Umbilical cord (tissue), 2 donors: ENCODE results near the gene EMC10. TPM values are rescaled to one million over a fixed set of nuclear protein-coding genes. Genes with fewer than 3 reads are reported as not detected.
"Not testable (repeated sequence)": the region's sequence is repeated elsewhere in the genome, so short reads cannot be mapped to it uniquely, and the experiment has no call there.

Source experiments
- DNase-seq: peaks from one replicate; pipeline ENCODE4 v3.0.0-alpha.2; 2015; ENCODE audit warnings: low spot score
- total RNA-seq: library from RNA; depleted of rRNA; stranded (reverse); fragments of >200 nt; gene quantifications from one replicate; pipeline ENCODE4 v1.2.3, GENCODE V29; 2014; ENCODE audit warnings: low replicate concordance; ENCODE audit not compliant: insufficient read depth

EMC10 gene
- total RNA-seq: 37.1 TPM

DNA sequence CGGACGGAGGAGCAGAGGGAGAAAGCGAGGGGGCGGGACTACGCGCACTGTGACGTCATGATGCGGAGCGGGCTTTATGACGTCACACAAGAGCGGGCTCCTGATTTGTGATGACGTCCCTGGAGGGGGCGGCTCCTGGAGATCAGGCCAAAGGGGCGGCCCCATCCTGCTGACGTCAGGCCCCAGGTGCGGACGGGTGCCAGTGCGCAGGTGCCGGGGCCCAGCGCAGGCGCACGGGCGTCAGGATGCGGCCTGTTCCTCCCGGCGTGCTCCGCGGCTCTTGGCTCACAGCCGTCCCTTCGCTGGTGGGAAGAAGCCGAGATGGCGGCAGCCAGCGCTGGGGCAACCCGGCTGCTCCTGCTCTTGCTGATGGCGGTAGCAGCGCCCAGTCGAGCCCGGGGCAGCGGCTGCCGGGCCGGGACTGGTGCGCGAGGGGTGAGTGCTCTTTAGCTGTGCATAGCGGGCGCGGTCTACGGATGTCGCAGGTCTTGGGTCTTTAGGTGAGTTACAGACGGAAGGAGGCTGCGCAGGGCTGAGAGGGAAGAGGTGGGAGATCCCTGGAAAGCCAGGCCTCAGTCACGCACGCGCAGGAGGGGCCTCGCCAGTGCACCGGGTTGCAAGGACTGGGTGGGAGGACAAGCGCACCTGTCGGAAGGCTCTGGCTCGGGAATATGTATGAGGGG lies at the start of gene EMC10, which contains the start of gene GARIN5A:
Gene EMC10, plus strand, starts transcription at position 284 of the 683 bp plus-strand sequence. Its CDS starts 38 bp downstream, at position 322.
Gene GARIN5A, minus strand, starts transcription at position 625 of the 683 bp plus-strand sequence. Its CDS starts 460 bp downstream, at position 165.
- peak; percentile 92 for DNase-seq

DNA sequence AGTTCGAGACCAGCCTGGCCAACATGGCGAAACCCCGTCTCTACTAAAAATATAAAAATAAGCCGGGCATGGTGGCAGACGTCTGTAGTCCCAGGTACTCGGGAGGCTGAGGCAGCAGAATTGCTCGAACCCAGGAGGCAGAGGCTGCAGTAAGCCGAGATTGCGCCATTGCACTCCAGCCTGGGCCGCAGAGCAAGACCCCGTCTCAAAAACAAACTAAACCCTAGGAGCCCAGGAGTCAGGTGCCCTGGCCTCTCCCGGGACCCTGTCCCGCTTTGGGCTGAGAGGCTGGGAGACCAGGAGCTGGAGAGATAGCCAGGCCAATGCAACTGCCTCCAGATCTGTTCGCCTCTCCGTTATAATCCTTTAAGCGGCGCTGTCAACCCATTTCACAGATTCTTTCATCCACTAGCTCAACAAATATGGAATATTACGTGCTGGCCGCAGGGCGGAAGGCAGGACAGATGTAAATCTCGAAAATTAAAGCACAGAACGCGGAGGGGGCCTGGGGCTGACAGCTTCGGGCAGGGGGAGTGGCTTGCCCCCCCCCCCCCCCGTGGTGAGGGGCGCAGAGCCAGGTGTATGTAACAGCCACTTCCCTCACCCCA lies 48.9 kb upstream of the EMC10 start:
- no peak for DNase-seq

DNA sequence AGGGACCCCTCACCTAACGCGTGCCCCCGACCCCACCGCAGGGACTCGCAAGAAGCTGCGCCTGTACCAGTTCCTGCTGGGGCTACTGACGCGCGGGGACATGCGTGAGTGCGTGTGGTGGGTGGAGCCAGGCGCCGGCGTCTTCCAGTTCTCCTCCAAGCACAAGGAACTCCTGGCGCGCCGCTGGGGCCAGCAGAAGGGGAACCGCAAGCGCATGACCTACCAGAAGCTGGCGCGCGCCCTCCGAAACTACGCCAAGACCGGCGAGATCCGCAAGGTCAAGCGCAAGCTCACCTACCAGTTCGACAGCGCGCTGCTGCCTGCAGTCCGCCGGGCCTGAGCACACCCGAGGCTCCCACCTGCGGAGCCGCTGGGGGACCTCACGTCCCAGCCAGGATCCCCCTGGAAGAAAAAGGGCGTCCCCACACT lies 48.3 kb upstream of the EMC10 start:
- DNase-seq: peak; percentile 90

DNA sequence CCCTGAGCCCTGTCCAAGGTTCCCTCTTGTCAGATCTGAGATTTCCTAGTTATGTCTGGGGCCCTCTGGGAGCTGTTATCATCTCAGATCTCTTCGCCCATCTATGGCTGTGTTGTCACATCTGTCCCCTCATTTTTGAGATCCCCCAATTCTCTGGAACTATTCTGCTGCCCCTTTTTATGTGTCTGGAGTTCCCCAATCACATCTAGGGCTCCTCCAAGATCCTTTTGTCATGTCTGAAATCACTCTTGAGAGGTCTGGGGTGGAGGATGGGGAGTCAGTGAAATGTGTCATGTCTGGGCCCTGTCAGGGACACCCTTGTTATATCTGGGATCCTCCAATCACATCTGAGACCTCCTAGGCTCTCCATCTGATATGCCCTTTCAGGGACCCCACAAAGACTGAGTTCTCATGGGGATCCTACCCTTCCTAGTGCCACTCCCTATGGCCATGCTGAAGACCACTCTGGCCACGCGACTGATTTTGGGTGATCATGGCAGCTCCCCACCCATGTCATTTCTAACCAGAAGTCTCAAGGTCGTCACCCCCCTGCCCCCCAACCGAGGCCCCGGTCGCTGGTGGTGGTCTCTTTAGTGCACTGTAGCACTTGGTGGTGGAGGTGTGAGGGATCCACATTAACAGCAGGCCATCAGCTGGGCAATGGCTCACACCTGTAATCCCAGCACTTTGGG lies 47.4 kb upstream of the EMC10 start:
- DNase-seq: no peak

DNA sequence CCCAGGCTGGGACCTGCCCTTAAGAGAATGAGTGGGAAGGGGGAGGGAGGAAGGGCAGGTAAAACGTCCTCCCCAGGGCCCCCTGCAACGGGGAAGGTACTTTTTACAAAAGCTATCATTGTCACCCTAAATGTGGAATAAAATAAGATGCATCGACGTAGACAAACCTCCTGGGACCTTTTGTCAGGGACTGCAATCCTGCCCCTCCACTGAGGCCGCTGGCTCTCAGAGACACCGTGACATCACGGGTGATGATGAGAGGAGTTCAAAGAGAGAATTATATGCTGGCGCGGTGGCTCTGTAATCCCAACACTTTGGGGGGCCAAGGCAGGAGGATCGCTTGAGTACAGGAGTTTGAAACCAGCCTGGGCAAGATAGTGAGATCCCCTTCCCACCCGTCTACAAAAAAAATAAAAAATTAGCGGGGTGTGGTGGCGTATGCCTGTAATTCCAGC lies 45.4 kb upstream of the EMC10 start:
- no peak for DNase-seq

DNA sequence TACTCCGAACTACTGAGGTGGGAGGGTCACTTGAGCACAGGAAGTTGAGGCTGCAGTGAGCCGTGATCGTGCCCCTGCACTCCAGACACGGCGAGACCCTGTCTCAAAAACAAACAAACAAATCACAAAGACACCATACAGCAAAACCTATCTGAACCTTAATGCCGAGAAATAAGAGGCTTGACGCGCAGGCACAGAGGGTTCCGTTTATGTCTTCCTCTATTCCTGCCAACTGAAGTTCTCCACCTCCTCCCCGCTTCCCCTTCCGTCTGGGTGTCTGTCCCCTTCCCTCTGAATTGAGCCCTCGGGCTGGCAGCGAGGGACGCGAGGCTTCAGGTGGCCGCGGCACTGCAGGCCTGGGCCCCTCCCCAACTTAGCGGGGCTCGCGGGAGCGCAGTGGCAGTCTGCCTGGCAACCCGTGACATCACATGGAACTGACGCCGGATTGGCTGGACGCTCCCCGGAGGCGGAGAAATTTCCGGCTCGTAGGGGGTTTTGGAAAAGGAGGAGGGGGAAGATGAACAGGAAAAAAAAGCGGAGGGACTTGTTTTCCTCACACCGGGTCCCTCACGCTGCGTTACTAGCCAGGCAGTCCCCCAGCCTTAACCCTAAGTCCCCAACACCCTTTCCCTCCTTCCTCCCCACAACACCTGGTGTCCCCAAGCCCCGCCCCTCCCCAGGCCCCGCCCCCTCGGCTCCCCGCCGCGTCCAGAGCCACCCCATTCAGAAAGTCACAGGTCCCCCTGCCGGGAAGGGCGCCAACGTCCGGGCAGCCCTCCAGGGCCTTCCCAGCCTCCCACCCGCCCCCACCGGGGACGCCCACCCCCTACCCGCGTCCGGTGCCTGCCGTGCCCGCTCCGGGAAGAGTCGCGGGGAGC lies 44.7 kb upstream of the EMC10 start:
- peak; percentile 86 for DNase-seq

DNA sequence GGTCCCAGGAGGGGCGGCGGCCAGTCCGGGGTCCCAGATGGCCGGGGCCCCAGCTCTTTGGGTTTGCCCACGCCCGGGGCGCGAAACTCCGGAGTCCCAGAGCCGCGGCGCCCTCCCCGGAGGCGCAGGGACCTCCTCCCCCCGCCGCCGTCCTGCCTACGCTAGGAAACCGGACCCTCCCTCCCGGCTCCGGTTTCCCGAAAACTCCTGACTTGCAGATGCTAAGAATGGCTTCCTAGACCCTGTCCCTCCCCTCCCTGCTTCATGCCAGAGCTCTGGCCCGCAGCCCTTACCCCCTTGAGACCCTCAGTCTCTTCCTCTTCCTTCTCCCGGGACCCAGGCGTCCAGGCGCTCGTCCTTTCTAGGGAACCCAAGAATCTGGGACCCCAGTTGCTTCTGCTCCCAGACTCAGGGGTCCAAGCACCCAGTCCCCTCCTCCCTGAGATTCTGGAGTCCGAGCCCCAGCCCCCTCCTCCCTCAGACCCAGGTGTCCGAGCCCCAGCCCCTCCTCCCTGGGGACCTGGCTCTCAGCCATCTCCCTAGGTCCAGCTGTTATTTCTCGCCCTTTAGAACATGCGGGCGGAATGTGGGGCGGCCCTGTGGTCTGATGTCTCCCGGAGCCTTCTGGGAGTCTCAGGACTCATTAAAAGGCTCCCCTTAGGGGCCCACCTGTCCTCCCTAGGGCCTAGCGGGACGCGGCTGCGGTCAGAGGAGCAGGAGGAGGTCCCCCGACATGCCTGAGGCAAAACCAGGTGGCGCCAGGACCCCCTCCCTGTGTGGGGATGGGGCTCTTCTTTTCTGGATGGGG lies 43.9 kb upstream of the EMC10 start, which contains the start of gene MYBPC2:
Gene MYBPC2, plus strand, starts transcription at position 672 of the 808 bp plus-strand sequence. Its CDS starts 62 bp downstream, at position 734.
- peak; percentile 17 for DNase-seq

DNA sequence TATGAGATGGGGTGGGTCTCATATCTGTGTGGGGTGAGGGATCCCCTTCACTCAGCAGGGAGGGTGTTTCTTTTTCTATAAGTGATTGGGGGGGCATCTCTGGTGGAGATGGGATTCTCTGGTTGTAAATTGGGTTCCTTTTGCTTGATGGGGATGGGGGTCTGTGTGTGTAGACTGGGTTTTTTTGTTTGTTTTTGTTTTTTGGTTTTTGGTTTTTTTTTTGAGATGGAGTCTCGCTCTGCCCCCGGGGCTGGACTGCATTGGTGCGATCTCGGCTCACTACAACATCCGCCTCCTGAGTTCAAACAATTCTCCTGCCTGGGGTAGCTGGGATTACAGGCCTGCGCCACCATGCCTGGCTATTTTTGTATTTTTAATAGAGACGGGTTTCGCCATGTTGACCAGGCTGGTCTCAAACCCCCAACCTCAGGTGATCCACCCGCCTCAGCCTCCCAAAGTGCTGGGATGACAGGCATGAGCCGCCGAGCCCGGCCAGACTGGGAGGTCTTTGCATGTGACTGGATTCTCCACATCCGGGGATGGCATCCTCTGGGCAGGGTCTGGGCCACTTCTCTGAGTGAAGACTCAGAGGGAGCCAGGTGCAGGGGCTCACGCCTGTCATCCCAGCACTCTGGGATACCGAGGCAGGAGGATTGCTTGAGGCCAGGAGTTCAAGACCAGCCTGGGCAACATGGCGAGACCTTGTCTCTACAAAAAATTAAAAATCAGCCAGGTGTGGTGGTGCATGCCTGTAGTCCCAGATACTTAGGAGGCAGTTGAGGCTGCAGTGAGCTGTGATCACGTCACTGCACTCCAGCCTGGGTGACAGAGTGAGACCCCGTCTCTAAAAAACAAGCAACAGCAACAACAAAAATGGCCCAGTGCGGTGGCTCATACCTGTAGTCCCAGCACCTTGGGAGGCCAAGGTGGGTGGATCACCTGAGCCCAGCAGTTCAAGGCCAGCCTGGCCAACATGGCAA lies 42.8 kb upstream of the EMC10 start:
- DNase-seq: no peak

DNA sequence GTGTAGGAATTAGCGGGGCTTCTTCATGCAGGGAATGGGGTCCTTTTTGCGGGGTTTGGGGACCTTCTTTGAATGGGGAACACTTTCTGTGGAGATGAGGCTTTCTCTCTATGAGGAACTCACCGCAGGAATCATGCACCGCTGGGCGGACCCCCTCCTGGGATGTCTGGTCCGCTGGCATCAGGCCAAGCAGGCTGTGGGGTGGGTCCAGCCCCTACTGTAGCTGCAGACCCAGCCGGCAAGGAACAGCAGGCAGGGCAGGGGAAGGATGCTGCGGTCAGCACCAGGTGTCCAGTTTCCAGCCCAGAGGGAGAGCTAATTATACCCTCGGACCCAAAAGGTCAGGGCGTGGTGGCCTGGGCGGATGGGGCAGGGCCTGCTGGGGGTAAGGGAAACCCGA lies 41.8 kb upstream of the EMC10 start:
- no peak for DNase-seq

DNA sequence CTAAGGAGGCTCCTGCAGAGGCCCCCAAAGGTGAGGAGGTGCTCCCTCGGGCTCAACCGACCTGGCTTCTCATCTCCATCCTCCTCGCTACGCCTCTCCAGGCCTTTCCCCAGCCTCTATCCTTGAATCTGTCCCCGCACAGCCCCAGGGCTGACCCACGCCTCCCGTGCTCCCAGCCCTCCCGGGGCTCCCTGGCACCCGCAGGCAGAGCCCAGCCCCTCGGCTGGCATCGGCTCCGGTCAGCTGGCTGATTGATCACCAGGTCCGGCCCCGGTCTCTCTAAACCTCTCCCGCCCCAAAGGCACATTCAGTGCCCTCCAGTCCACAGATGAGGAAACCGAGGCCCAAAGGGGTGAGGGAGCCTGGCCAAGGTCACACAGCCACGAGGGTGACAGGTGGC lies 41.1 kb upstream of the EMC10 start:
- no peak for DNase-seq

DNA sequence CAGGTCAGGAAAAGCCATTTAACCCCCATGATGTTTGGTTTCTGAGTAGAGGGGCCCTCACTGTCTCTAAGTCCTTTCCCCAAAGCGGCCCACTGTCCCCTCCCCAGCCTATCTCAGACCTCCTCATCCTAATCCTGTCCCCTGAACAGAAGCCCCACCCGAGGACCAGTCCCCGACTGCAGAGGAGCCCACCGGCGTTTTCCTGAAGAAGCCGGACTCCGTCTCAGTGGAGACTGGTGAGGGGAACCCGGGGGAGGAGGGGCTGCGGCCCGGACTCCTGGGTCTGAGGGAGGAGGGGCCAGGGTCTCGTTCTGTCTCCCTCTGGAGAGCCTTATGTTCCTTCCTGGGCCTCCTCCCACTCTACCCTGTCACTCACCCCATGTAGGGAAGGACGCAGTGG lies 40.7 kb upstream of the EMC10 start:
- DNase-seq: no peak

DNA sequence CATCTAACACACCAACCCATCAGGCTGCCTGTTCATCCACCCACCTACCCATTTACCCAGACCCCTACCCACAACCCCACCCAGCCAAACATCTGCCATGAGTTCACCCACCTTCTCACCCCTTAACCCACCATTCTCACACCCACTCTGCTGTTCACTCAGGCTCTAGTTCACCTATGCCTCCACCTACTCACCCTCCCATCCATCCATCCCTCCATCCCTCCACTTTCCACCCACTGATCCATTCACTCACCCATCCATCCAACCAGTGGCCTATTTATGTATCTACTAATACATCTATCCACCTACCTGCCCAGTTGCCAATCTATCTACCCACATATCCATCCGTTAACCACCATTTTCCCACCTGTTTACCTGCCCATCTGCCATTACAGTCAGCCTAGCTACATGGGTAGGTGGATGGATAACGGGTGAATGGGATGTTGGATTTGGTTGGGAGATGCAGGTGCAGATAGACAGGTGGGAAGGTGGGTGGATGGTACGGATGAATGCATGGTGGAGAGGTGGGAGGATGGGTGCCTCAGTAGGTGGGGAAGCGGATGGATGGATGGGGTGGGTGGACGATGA lies 38.4 kb upstream of the EMC10 start:
- DNase-seq: no peak

DNA sequence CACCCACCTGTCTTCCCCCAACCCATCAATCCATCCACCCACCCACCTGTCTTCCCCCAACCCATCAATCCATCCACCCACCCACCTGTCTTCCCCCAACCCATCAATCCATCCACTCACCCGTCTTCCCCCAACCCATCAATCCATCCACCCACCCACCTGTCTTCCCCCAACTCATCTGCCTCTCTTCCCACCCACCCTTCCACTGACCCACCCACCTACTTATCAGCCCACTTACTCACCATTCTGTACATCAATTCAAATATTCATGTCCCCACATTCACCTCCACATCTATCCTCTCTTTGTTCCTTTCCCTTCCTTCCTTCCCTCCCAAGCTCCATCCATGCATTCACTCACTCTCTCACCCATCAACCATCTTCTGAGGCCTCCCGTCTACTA lies 37.2 kb upstream of the EMC10 start:
- not testable (repeated sequence) for DNase-seq

DNA sequence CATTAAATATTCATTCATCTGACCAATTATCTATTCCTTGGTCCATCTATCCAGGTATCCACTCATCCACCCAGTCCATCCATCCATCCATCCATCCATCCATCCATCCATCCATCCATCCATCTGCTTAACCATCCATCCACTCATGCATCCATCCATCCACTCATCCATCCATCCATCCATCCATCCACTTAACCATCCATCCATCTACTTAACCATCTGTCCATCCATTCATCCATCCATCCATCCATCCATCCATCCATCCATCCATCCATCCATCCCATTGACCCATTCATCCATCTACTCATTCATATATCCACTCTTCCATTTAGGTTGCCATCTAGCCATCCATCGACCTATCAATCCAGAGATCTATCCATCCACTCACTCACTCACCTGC lies 32.2 kb upstream of the EMC10 start:
- no peak for DNase-seq

DNA sequence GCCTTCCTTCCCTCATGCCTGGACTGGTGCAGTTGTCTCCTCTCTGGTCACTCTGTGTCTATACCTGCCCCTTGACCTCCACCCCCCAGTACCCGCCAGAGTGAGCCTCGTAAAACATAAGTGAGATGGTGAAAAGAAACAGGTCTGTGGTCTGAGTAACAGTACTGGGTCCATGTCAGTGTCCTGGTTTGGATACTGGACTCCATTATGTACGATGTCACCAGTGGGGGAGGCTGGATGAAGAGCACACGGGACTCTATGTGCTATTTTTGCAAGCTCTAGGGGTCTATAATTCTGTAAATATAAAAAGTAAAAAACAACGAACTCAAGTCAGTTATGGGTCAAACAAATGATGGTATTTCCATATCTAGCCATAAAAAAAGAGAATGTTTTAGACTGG lies 29.3 kb upstream of the EMC10 start:
- DNase-seq: no peak

DNA sequence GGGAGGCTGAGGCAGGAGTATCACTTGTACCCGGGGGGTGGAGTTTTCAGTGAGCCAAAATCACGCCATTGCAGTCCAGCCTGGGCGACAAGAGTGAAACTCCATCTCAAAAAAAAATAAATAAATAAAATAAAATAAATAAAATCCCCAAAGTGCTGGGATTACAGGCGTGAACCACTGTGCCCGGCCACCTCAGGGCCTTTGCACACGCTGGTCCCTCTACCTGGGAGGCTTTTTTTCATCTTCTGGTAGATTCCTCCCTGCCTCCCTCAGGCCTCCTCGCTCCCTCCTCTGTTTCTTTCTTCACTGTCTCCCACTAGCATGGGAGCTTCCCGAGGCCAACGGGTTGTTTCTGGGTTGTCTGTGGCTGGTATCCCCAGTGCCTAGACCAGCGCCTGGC lies 28.6 kb upstream of the EMC10 start:
- DNase-seq: no peak

DNA sequence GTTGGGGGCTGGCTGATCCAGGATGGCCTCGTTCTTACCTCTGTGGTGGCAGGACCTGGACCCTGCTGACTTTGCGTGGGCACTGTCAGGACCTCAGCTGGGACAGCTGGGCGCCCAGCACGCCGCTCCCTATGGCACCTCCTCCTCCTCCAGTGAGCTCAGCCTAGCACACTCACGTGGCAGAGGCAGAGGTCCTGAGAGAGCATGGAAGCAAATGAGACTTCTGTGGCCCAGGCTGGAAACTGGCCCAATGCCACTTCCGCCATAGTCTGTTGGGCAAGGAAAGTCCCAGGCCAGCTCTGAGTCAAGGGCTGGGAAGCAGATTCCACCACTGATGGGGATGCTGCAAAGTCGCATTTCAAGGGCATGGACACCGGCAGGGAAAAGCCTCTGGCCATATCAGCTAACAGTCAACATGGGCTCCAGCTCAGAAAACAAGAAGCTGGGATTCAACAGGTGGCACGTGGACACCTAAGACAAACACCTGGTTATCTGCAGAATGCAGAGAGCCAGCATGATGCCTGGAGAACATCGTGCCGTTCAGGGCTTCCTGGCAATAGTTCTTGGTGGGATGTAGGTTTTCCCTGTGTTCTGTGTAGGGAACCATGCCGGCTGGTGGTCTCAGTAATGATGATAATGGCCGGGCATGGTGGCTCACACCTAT lies 26.9 kb upstream of the EMC10 start:
- DNase-seq: no peak
